Panc1 (cell line): ENCODE data around the gene ESRRA. TPM values are rescaled to one million over a fixed set of nuclear protein-coding genes. Genes with fewer than 3 reads are reported as not detected.

Source experiments
- ATAC-seq: fragments of 200-7000 bp; cut with Tn5 transposase; 2 replicates; pipeline ENCODE4 v1.9.1; 2020; ENCODE audit warnings: mild to moderate bottlenecking, moderate library complexity
- BruUV-seq: library from RNA; stranded (reverse); fragments of 400-500 nt; replicated peaks from 2 replicates; lab custom pipeline; 2021; lab: Mats Ljungman, UMichigan
- CTCF ChIA-PET: fragments of 300-600 bp; sonication (Branson Sonifier 250); formaldehyde crosslinking; loops from one replicate; lab custom pipeline; 2022; ENCODE audit warnings: antibody characterized with exemption; lab: Charles Lee
- POLR2A ChIA-PET: fragments of 300-600 bp; sonication (Branson Sonifier 250); formaldehyde crosslinking; loops from one replicate; lab custom pipeline; 2022; ENCODE audit warnings: antibody characterized with exemption; lab: Charles Lee
- DNase-seq: peaks from one replicate; pipeline ENCODE4 v3.0.0-alpha.2; 2010; ENCODE audit warnings: low read depth, low spot score
- H3K27ac ChIP-seq: 2 replicates; pipeline ENCODE4 v1.5.1; 2011; ENCODE audit warnings: mild to moderate bottlenecking, low read length, inconsistent platforms
- H3K27me3 ChIP-seq: fragments of 200-500 bp; sonication (Bioruptor generic); 2 replicates; pipeline ENCODE4 v1.6.0; 2014; ENCODE audit warnings: low read length, inconsistent platforms; ENCODE audit not compliant: control insufficient read depth, insufficient read depth
- H3K36me3 ChIP-seq: fragments of 200-500 bp; sonication (Bioruptor generic); 2 replicates; pipeline ENCODE4 v1.5.1; 2014; ENCODE audit warnings: inconsistent platforms, mild to moderate bottlenecking, low read length, moderate library complexity; ENCODE audit not compliant: control insufficient read depth, insufficient read depth
- H3K4me1 ChIP-seq: 2 replicates; pipeline ENCODE4 v1.5.1; 2011; ENCODE audit warnings: inconsistent platforms, mild to moderate bottlenecking, low read length, moderate library complexity; ENCODE audit not compliant: control insufficient read depth, insufficient read depth
- H3K4me3 ChIP-seq, 2 experiments: 2 replicates each; pipeline ENCODE4 v1.5.1; 2011 to 2012; ENCODE audit warnings: low read depth in 2 of 2, low read length in 2 of 2, mild to moderate bottlenecking in 2 of 2, inconsistent platforms in 1 of 2, moderate library complexity in 1 of 2
- H3K9me3 ChIP-seq: fragments of 200-500 bp; sonication (Bioruptor generic); 2 replicates; pipeline ENCODE4 v1.5.1; 2014; ENCODE audit warnings: low read depth, mild to moderate bottlenecking, inconsistent platforms, low read length, moderate library complexity; ENCODE audit not compliant: control insufficient read depth, insufficient read depth
- CTCF ChIP-seq: fragments of 450-650 bp; IDR thresholded peaks from 2 replicates; pipeline ENCODE4 v1.5.1; 2017; ENCODE audit warnings: mild to moderate bottlenecking
- POLR2AphosphoS5 ChIP-seq: IDR thresholded peaks from 2 replicates; pipeline ENCODE4 v1.6.1; 2012; ENCODE audit warnings: mild to moderate bottlenecking, low read depth, low read length, moderate library complexity
- REST ChIP-seq, 2 experiments: IDR thresholded peaks; 2 replicates each; pipeline ENCODE4 v1.6.1; 2011 to 2012; ENCODE audit warnings: low read depth in 2 of 2, control low read depth in 1 of 2, low read length in 1 of 2, mild to moderate bottlenecking in 1 of 2, moderate library complexity in 1 of 2; ENCODE audit not compliant: insufficient read depth in 1 of 2
- SIN3A ChIP-seq: IDR thresholded peaks from 2 replicates; pipeline ENCODE4 v1.6.1; 2012; ENCODE audit warnings: low read depth, mild to moderate bottlenecking, low read length, moderate library complexity, borderline replicate concordance; ENCODE audit not compliant: insufficient read depth
- TCF7L2 ChIP-seq: IDR thresholded peaks from 2 replicates; pipeline ENCODE4 v1.6.1; 2011; ENCODE audit warnings: mild to moderate bottlenecking, low read depth, low read length, inconsistent platforms
- in situ Hi-C: cut with HindIII; loops from 2 replicates; pipeline ENCODE4 v1.10.0; 2016; ENCODE audit warnings: low sequenced_read_pairs, low pct_unique_long_range_greater_than_20kb
- intact Hi-C: fragments of 100-400 bp; cut with micrococcal nuclease; formaldehyde crosslinking; loops from one replicate; pipeline ENCODE4 v1.10.0; 2022; ENCODE audit not compliant: unreplicated experiment
- total RNA-seq: library from RNA; stranded (reverse); gene quantifications from one replicate; pipeline ENCODE4 v1.2.1, GENCODE V29; 2021; ENCODE audit not compliant: unreplicated experiment

Gene ESRRA
- total RNA-seq, 1 experiment from 2014 or later: 81.6 TPM

GRCh38 chr11:64356498-64357411 is 51.4 kb downstream of the ESRRA start:
- Histone ChIP-seq H3K36me3 (no peaks in the 10 kb centered on the region), H3K4me3 (peak overlapping the region in 1 of 2 experiments; percentile 35; a peak in 2 of 4 replicates), H3K9me3 (no peaks in the 10 kb centered on the region), H3K27ac (peak overlapping the region; percentile 85), H3K27me3 (no peaks in the 10 kb centered on the region), H3K4me1 (peaks cover 56% of the 10 kb centered on the region)
- CTCF ChIA-PET: interaction anchor here (0.5 to 3.7 kb wide), 26 partner anchors 8 to 947 kb away, joined by 3 to 33 read pairs (median 5); partner anchors contain the start of genes ESRRA, MARK2, PRDX5 and PYGM
- intact Hi-C loops (loop anchor here (5.0 kb wide), 1 partner anchor 296 kb away; no protein-coding TSS in a partner anchor), in situ Hi-C loops (no loop called here)
- DNase-seq: peak; percentile 62
- TF ChIP-seq POLR2AphosphoS5: 0 out of 2 replicates have a peak, but pooled peaks have one; percentile 28
- TF ChIP-seq CTCF: peak; percentile 97
- no peak for TF ChIP-seq REST (IDR thresholded peaks at IDR 0.05; ENCODE audit: insufficient read depth in 1 of 2, low read depth in 2 of 2, low read length in 1 of 2)
- TF ChIP-seq SIN3A: no peak
- peak; percentile 60; the same call in 1 of the 2 replicates for TF ChIP-seq TCF7L2
- ATAC-seq: peak; percentile 67
- POLR2A ChIA-PET: interaction anchor here (1.5 kb wide), 1 partner anchor 14 kb away, joined by 7 read pairs; no protein-coding TSS in a partner anchor
- BruUV-seq: no TSS peak

GRCh38 chr11:64357446-64357845 is 52.1 kb downstream of the ESRRA start:
- Histone ChIP-seq H3K27ac (peak overlapping the region; percentile 85), H3K9me3 (no peaks in the 10 kb centered on the region), H3K27me3 (no peaks in the 10 kb centered on the region), H3K36me3 (no peaks in the 10 kb centered on the region; the same call in 1 of the 2 replicates), H3K4me1 (peaks cover 56% of the 10 kb centered on the region), H3K4me3 (peak overlapping the region in 1 of 2 experiments; percentile 35; a peak in 2 of 4 replicates)
- no TSS peak for BruUV-seq
- POLR2A ChIA-PET: interaction anchor here (1.5 kb wide), 1 partner anchor 15 kb away, joined by 7 read pairs; no protein-coding TSS in a partner anchor
- CTCF ChIA-PET: interaction anchor here (0.9 to 3.7 kb wide), 14 partner anchors 9 to 331 kb away, joined by 3 to 33 read pairs (median 6); partner anchors contain the start of genes ESRRA, PRDX5 and TRMT112
- TF ChIP-seq REST (IDR thresholded peaks at IDR 0.05; ENCODE audit: insufficient read depth in 1 of 2, low read depth in 2 of 2, low read length in 1 of 2): no peak
- no peak for TF ChIP-seq TCF7L2
- no peak for TF ChIP-seq POLR2AphosphoS5
- no peak for TF ChIP-seq SIN3A
- TF ChIP-seq CTCF: no peak
- in situ Hi-C loops (no loop called here), intact Hi-C loops (loop anchor here (5.0 kb wide), 1 partner anchor 295 kb away; no protein-coding TSS in a partner anchor)
- ATAC-seq: no peak
- no peak for DNase-seq
